Left lung (tissue), 10 donors: Measurements from ENCODE around the gene RGS3. TPM values are rescaled to one million over a fixed set of nuclear protein-coding genes. Genes with fewer than 3 reads are reported as not detected.

Experiments used
- ATAC-seq: fragments of 200-7000 bp; cut with Tn5 transposase; one replicate; pipeline ENCODE4 v1.9.1; 2020; ENCODE audit warnings: moderate library complexity
- DNase-seq, 4 donors: peaks; one replicate each; pipeline ENCODE4 v3.0.0-alpha.2; 2013 to 2020
- H3K27ac ChIP-seq, 2 donors: fragments of 200-600 bp; sonication (generic) in 1 of 2; one replicate each; pipeline versions ENCODE4 v1.5.0 to v1.8.0; 2020 to 2021
- H3K27me3 ChIP-seq, 2 donors: fragments of 200-600 bp; sonication (generic) in 1 of 2; one replicate each; pipeline versions ENCODE4 v1.5.0 to v1.8.0; 2020 to 2021
- H3K36me3 ChIP-seq, 2 donors: fragments of 200-600 bp; sonication (generic) in 1 of 2; one replicate each; pipeline versions ENCODE4 v1.5.0 to v1.8.0; 2020 to 2021
- H3K4me1 ChIP-seq, 2 donors: fragments of 200-600 bp; one replicate each; pipeline ENCODE4 v1.8.0; 2021
- H3K4me3 ChIP-seq, 2 donors: fragments of 200-600 bp; sonication (generic) in 1 of 2; one replicate each; pipeline versions ENCODE4 v1.5.0 to v1.8.0; 2020 to 2021; ENCODE audit warnings: mild to moderate bottlenecking in 1 of 2
- H3K9me3 ChIP-seq, 2 donors: fragments of 200-600 bp; sonication (generic) in 1 of 2; one replicate each; pipeline versions ENCODE4 v1.5.0 to v1.8.0; 2020 to 2021
- CTCF ChIP-seq, 2 donors: fragments of 200-600 bp; sonication (generic) in 1 of 2; IDR thresholded peaks; one replicate each; pipeline versions ENCODE4 v1.5.0 to v1.8.0; 2021; ENCODE audit warnings: antibody characterized with exemption in 2 of 2
- intact Hi-C, 2 donors: fragments of 100-400 bp; cut with DNase I; formaldehyde crosslinking; loops; one replicate each; pipeline versions ENCODE4 v1.11.2 to v1.14.2; 2022
- polyA plus RNA-seq, 6 donors: library from polyadenylated mRNA; unstranded; fragments of 120-200 nt; gene quantifications; one replicate each; pipeline ENCODE4 v1.2.1, GENCODE V29; 2013; ENCODE audit not compliant: insufficient read length in 6 of 6
- total RNA-seq, 2 donors: library from RNA; stranded (reverse); fragmentation: NEBNext Ultra II Directional; extraction: Animal tissue kit (Norgen Biotek cat#: 25700); gene quantifications; one replicate each; pipeline ENCODE4 v1.2.1, GENCODE V29; 2021
- donor health status: DM: no; HTN: yes; CAD: no.
- donor health status: DM: no; HTN: no; CAD: no.

Gene RGS3
- total and polyA plus RNA-seq, 8 donors = 69.6 to 96.9 (median 77.4) TPM

DNA sequence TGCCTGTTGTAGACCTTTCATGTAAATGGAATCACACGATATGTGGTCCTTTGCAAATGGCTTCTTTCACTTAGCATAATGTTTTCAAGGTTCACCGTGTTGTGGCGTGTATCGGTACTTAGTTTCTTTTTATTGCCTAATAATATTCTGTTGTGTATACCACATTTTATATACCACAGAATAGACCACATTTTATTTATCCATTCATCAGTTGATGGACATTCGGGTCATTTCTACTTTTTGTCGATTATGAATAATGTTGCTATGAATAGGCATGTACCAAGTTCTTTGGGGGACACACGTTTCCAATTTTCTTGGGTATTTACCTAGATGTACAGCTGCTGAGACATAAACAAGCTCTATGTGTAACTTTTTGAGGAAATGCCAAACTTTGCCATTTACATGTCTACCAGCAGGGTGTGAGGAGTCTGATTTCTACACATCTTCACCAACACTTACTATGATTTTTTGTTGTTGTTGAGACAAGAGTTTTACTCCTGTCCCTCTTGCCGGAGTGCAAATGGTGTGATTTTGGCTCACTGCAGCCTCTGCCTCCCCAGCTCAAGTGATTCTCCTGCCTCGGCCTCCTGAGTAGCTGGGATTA, 144.7 kb downstream of the RGS3 start:
- H3K36me3 ChIP-seq = no peaks in the 10 kb centered on the region
- no peak for TF ChIP-seq CTCF (IDR thresholded peaks at IDR 0.05)
- no peak overlapping the region for H3K4me3 ChIP-seq
- no peak overlapping the region for H3K27ac ChIP-seq
- no peaks in the 10 kb centered on the region for H3K27me3 ChIP-seq
- no peak for ATAC-seq
- no peak for DNase-seq
- H3K9me3 ChIP-seq = no peaks in the 10 kb centered on the region
- peaks cover 8 to 9% of the 10 kb centered on the region in 2 donors for H3K4me1 ChIP-seq
- intact Hi-C loops = no loop called here

- Histone ChIP-seq H3K27ac (peak overlapping the region; percentile 41 to 58), H3K4me3 (no peak overlapping the region), H3K9me3 (no peaks in the 10 kb centered on the region), H3K36me3 (no peaks in the 10 kb centered on the region), H3K4me1 (peaks cover 8 to 13% of the 10 kb centered on the region in 2 donors), H3K27me3 (no peaks in the 10 kb centered on the region)
- no peak for TF ChIP-seq CTCF (IDR thresholded peaks at IDR 0.05)
- DNase-seq (peak in 3 of 4 donors; percentile 67 to 78 (median 77)), ATAC-seq (peak; percentile 79)
- intact Hi-C loops = no loop called here
These were observed 146.2 kb downstream of the RGS3 start for GRCh38 chr9:113609562-113610318.

DNA sequence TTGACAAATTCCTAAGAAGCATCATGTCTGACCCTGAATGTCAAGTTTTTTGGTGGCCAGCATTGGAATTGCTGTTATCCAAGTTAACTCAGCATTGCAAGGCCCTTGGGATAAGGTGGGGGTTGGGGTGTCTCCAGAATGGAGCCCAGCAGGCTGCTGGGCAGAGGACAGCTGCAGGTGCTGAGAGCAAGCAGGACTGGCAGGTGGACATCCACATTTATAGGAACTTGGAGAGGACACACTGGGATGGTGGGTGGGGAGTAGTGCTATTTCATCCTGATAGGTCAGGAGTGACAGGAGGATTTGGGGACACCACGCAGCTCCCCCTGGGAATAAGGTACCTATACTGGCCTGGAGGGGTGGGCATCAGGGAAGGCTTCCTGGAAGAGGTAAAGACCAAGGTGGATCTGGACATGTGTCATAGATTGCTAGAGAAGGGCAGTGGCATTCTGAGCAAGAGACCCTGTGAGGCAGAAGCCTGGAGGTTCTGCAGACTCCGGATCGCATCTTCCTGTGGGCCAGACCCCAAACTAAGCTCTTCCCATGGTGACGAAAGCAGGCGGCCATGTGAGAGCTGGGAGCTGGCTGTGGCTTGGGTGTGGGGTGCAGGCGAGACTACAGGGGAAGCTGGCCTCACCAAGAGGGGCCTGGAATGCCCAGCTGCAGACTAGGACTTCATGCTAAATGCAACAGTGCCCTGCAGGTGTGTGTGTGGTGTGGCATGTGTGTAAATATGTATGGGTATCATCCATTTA, 148.1 kb downstream of the RGS3 start:
- Histone ChIP-seq H3K4me3 (no peak overlapping the region), H3K27ac (no peak overlapping the region), H3K36me3 (no peaks in the 10 kb centered on the region), H3K27me3 (no peaks in the 10 kb centered on the region), H3K4me1 (peaks cover 21 to 25% of the 10 kb centered on the region in 2 donors), H3K9me3 (no peaks in the 10 kb centered on the region)
- intact Hi-C loops = no loop called here
- no peak for TF ChIP-seq CTCF (IDR thresholded peaks at IDR 0.05)
- no peak for ATAC-seq
- DNase-seq = no peak

- Histone ChIP-seq H3K4me3 (no peak overlapping the region), H3K9me3 (no peaks in the 10 kb centered on the region), H3K4me1 (peaks cover 21 to 26% of the 10 kb centered on the region in 2 donors), H3K27me3 (no peaks in the 10 kb centered on the region), H3K36me3 (no peaks in the 10 kb centered on the region), H3K27ac (no peak overlapping the region)
- TF ChIP-seq CTCF (IDR thresholded peaks at IDR 0.05) = no peak
- ATAC-seq = no peak
- intact Hi-C loops = no loop called here
- no peak for DNase-seq
These were observed 148.8 kb downstream of the RGS3 start for GRCh38 chr9:113612216-113612747.

DNA sequence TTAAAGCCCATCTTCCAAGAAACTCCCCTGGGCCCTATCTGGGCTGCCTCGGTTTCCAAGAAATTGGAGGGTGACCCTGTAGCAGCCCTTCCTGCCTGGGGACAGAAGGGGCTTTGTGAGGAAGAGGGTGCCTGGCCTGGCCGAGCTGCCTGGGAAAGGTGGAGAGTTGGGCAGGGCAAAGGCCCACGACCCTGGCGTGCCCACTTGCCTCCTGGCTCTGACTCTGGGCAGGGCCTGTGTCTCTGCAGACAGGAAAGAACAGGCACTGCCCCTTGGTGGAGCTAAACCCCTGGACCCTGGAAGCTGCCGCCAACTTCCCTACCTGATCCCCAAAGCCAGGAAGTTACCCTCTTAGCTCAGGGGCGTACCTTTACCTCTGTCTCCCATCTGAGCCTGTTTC, 149.3 kb downstream of the RGS3 start:
- Histone ChIP-seq H3K9me3 (no peaks in the 10 kb centered on the region), H3K36me3 (no peaks in the 10 kb centered on the region), H3K4me1 (peaks cover 21 to 26% of the 10 kb centered on the region in 2 donors), H3K27ac (no peak overlapping the region), H3K27me3 (no peaks in the 10 kb centered on the region), H3K4me3 (no peak overlapping the region)
- DNase-seq = no peak
- no peak for TF ChIP-seq CTCF (IDR thresholded peaks at IDR 0.05)
- ATAC-seq = no peak
- intact Hi-C loops = no loop called here
